HEK293 (cell line): Measurements from ENCODE around the gene CENPVL2.
"Not testable (repeated sequence)": the region's sequence is repeated elsewhere in the genome, so short reads cannot be mapped to it uniquely, and the experiment has no call there.

Experiments
- CTCF ChIA-PET: fragments of 350-600 bp; formaldehyde crosslinking; extraction: SDS; loops from one replicate; lab custom pipeline; 2021; ENCODE audit warnings: antibody characterized with exemption; lab: Yijun Ruan, JAX
- POLR2A ChIA-PET: fragments of 300-600 bp; formaldehyde crosslinking; extraction: SDS; loops from one replicate; lab custom pipeline; 2020; ENCODE audit warnings: antibody characterized with exemption, inconsistent platforms; lab: Yijun Ruan, JAX
- H3K27ac ChIP-seq: fragments of 200-500 bp; sonication (Bioruptor generic); 2 replicates; pipeline ENCODE4 v1.5.1; 2014; ENCODE audit warnings: low read depth, low read length, control low read depth, inconsistent platforms; ENCODE audit errors: extremely low read depth
- H3K36me3 ChIP-seq, 2 experiments: fragments of 200-500 bp in 1 of 2; sonication (Bioruptor generic) in 1 of 2; 1 replicate in 1 of 2; 2 replicates in 1 of 2; pipeline ENCODE4 v1.5.1; 2014 to 2017; ENCODE audit warnings: inconsistent platforms in 2 of 2, low read length in 2 of 2; ENCODE audit not compliant: control insufficient read depth in 2 of 2, insufficient read depth in 1 of 2
- H3K4me1 ChIP-seq: fragments of 200-500 bp; sonication (Bioruptor generic); 2 replicates; pipeline ENCODE4 v1.5.1; 2014; ENCODE audit warnings: mild to moderate bottlenecking, low read length, inconsistent platforms; ENCODE audit not compliant: control insufficient read depth, insufficient read depth
- H3K4me3 ChIP-seq: 2 replicates; pipeline ENCODE4 v1.5.1; 2011; ENCODE audit warnings: low read depth, mild to moderate bottlenecking, control low read depth, low read length, moderate library complexity
- H3K9me3 ChIP-seq: fragments of 200-500 bp; sonication (Bioruptor generic); 2 replicates; pipeline ENCODE4 v1.5.1; 2014; ENCODE audit warnings: low read depth, low read length, inconsistent platforms; ENCODE audit not compliant: control insufficient read depth, insufficient read depth
- ZNF292 ChIP-seq: fragments of 450-650 bp; formaldehyde crosslinking; IDR thresholded peaks from 2 replicates; pipeline ENCODE4 v1.5.1; 2016; ENCODE audit warnings: low read depth, missing biosample characterization, missing genetic modification characterization, borderline replicate concordance
- ZNF37A ChIP-seq: fragments of 450-650 bp; IDR thresholded peaks from 2 replicates; pipeline ENCODE4 v1.5.1; 2018; ENCODE audit warnings: missing biosample characterization, missing genetic modification characterization
- ZNF548 ChIP-seq: fragments of 450-650 bp; formaldehyde crosslinking; IDR thresholded peaks from 2 replicates; pipeline ENCODE4 v1.5.1; 2016; ENCODE audit warnings: missing biosample characterization, missing genetic modification characterization
- ZNF654 ChIP-seq: fragments of 450-650 bp; formaldehyde crosslinking; IDR thresholded peaks from 2 replicates; pipeline ENCODE4 v1.5.1; 2016; ENCODE audit warnings: low read depth, missing biosample characterization, missing genetic modification characterization

Gene CENPVL2

GRCh38 chrX:51641421-51642021 is 41.1 kb downstream of the CENPVL2 start:
- Histone ChIP-seq H3K36me3 (no peaks in the 10 kb centered on the region), H3K4me1 (no peaks in the 10 kb centered on the region), H3K27ac (no peak overlapping the region), H3K4me3 (no peak overlapping the region), H3K9me3 (no peaks in the 10 kb centered on the region)
- ChIA-PET CTCF (interaction anchor here (0.5 to 3.7 kb wide), 11 partner anchors 154 to 1803 kb away, joined by 3 to 35 read pairs (median 4); no protein-coding TSS in a partner anchor), POLR2A (no interaction called here)
- TF ChIP-seq ZNF654 (tag by site-specific recombination): peak; percentile 70
- TF ChIP-seq ZNF292 (tag by site-specific recombination): no peak
- TF ChIP-seq ZNF37A (tag by site-specific recombination): no peak
- TF ChIP-seq ZNF548 (tag by site-specific recombination): no peak

GRCh38 chrX:51636511-51636910 is 46.1 kb downstream of the CENPVL2 start:
- H3K9me3 ChIP-seq, POLR2A ChIA-PET, H3K4me3 ChIP-seq, H3K36me3 ChIP-seq, H3K27ac ChIP-seq, H3K4me1 ChIP-seq: not testable (repeated sequence)
- CTCF ChIA-PET: interaction anchor here (0.6 kb wide), 1 partner anchor 1432 kb away, joined by 3 read pairs; the partner anchor contains the start of gene CCNB3
